Mesangial cell (primary cell): ENCODE results near the gene SYT17. TPM values are rescaled to one million over a fixed set of nuclear protein-coding genes. Genes with fewer than 3 reads are reported as not detected.

Experiments
- total RNA-seq: library from RNA; depleted of rRNA; stranded (reverse); fragments of >200 nt; gene quantifications from 2 replicates; pipeline ENCODE4 v1.2.3, GENCODE V29; 2015

SYT17 gene
- total RNA-seq, result under 0.01 and 4.6 TPM in 2 replicates

GRCh38 chr16:19167710-19168370 is at the start of gene SYT17:
Gene SYT17 (plus strand): TSS chr16:19168240. CDS start chr16:19168647, 407 bp downstream.

GRCh38 chr16:19285431-19285830 is 117.4 kb downstream of the SYT17 start, which contains the start of gene CLEC19A:
Gene CLEC19A (plus strand): TSS chr16:19285731. CDS start chr16:19285852, 121 bp downstream.

Other genes starting within 250 kb of the SYT17 start
- 31.0 and 35.6 TPM in 2 replicates for gene SMG1, start 241.8 kb upstream of the SYT17 start, total RNA-seq
- gene TMC7, start 184.3 kb upstream of the SYT17 start, total RNA-seq, result 0.33 and 0.76 TPM in 2 replicates
- gene COQ7, start 100.6 kb upstream of the SYT17 start, total RNA-seq, result 8.1 and 13.8 TPM in 2 replicates
- 26.9 and 47.7 TPM in 2 replicates for gene ITPRIPL2, start 54.3 kb upstream of the SYT17 start, total RNA-seq
- gene CLEC19A, start 117.5 kb downstream of the SYT17 start, total RNA-seq, result not detected in 2 replicates
- not detected in 2 replicates for gene TMC5, start 249.6 kb downstream of the SYT17 start, total RNA-seq